Measurements from ENCODE around the gene SRSF1. TPM values are rescaled to one million over a fixed set of nuclear protein-coding genes. Genes with fewer than 3 reads are reported as not detected.

The SRSF1 gene
- total RNA-seq, 1 experiment from 2014 or later, result 325 TPM

GRCh38 chr17:58019521-58019920 lies 12.5 kb upstream of the SRSF1 start:
- Mint-ChIP-seq H3K27ac (ENCODE audit: unreplicated experiment) (no peak overlapping the region), H3K36me3 (ENCODE audit: insufficient read depth, unreplicated experiment) (peaks cover 8% of the 10 kb centered on the region), H3K4me3 (ENCODE audit: unreplicated experiment) (no peak overlapping the region), H3K27me3 (ENCODE audit: insufficient read depth, unreplicated experiment) (no peaks in the 10 kb centered on the region), H3K4me1 (ENCODE audit: low read depth, unreplicated experiment) (peaks cover 19% of the 10 kb centered on the region), H3K9me3 (ENCODE audit: unreplicated experiment) (no peaks in the 10 kb centered on the region)
- DNase-seq, result no peak
- ChIA-PET POLR2A (interaction anchor here (1.2 to 1.5 kb wide), 2 partner anchors 12 to 63 kb away, joined by 10 to 11 read pairs; partner anchors contain the start of genes DYNLL2 and SRSF1), CTCF (no interaction called here)
- no peak overlapping the region for H3K4me3 ChIP-seq (ENCODE audit: low read depth, low read length)
- peaks cover 27% of the 10 kb centered on the region for H3K4me1 ChIP-seq
- no peaks in the 10 kb centered on the region for H3K27me3 ChIP-seq (replicated peaks; ENCODE audit: control insufficient read depth, insufficient read depth, low read length)
- no TSS peak for BruUV-seq (replicated peaks)
- intact Hi-C loops (cut with micrococcal nuclease; ENCODE audit: unreplicated experiment), result no loop called here
- H3K36me3 ChIP-seq (ENCODE audit: control insufficient read depth, insufficient read depth, low read length), result no peaks in the 10 kb centered on the region
- no peak for TF ChIP-seq CTCF (IDR thresholded peaks at IDR 0.05; ENCODE audit: insufficient read depth in 1 of 2, low read depth in 1 of 2, low read length in 1 of 2, severe bottlenecking in 1 of 2, unreplicated experiment in 1 of 2)
- no peaks in the 10 kb centered on the region for H3K9me3 ChIP-seq

GRCh38 chr17:58019039-58019438 lies 12.0 kb upstream of the SRSF1 start:
- Mint-ChIP-seq H3K36me3 (ENCODE audit: insufficient read depth, unreplicated experiment) (peaks cover 8% of the 10 kb centered on the region), H3K4me3 (ENCODE audit: unreplicated experiment) (no peak overlapping the region), H3K9me3 (ENCODE audit: unreplicated experiment) (no peaks in the 10 kb centered on the region), H3K27me3 (ENCODE audit: insufficient read depth, unreplicated experiment) (no peaks in the 10 kb centered on the region), H3K4me1 (ENCODE audit: low read depth, unreplicated experiment) (peaks cover 19% of the 10 kb centered on the region), H3K27ac (ENCODE audit: unreplicated experiment) (no peak overlapping the region)
- no peak overlapping the region for H3K4me3 ChIP-seq (ENCODE audit: low read depth, low read length)
- POLR2A ChIA-PET, result interaction anchor here (1.2 to 1.5 kb wide), 2 partner anchors 12 to 64 kb away, joined by 10 to 11 read pairs; partner anchors contain the start of genes DYNLL2 and SRSF1
- DNase-seq, result no peak
- intact Hi-C loops (cut with micrococcal nuclease; ENCODE audit: unreplicated experiment), result no loop called here
- H3K27me3 ChIP-seq (replicated peaks; ENCODE audit: control insufficient read depth, insufficient read depth, low read length), result no peaks in the 10 kb centered on the region
- CTCF ChIA-PET, result no interaction called here
- no peaks in the 10 kb centered on the region for H3K9me3 ChIP-seq
- H3K36me3 ChIP-seq (ENCODE audit: control insufficient read depth, insufficient read depth, low read length), result no peaks in the 10 kb centered on the region
- no peak for TF ChIP-seq CTCF (IDR thresholded peaks at IDR 0.05; ENCODE audit: insufficient read depth in 1 of 2, low read depth in 1 of 2, low read length in 1 of 2, severe bottlenecking in 1 of 2, unreplicated experiment in 1 of 2)
- BruUV-seq (replicated peaks), result no TSS peak
- H3K4me1 ChIP-seq, result peaks cover 27% of the 10 kb centered on the region

- Histone ChIP-seq H3K36me3 (ENCODE audit: control insufficient read depth, insufficient read depth, low read length) (no peaks in the 10 kb centered on the region), H3K27me3 (replicated peaks; ENCODE audit: control insufficient read depth, insufficient read depth, low read length) (no peaks in the 10 kb centered on the region), H3K4me1 (peaks cover 9% of the 10 kb centered on the region), H3K4me3 (ENCODE audit: low read depth, low read length) (no peak overlapping the region), H3K9me3 (no peaks in the 10 kb centered on the region)
- POLR2A ChIA-PET, result no interaction called here
- BruUV-seq (replicated peaks), result no TSS peak
- Mint-ChIP-seq H3K4me1 (ENCODE audit: low read depth, unreplicated experiment) (peaks cover 12% of the 10 kb centered on the region), H3K9me3 (ENCODE audit: unreplicated experiment) (no peaks in the 10 kb centered on the region), H3K27me3 (ENCODE audit: insufficient read depth, unreplicated experiment) (no peaks in the 10 kb centered on the region), H3K36me3 (ENCODE audit: insufficient read depth, unreplicated experiment) (peaks cover 33% of the 10 kb centered on the region), H3K27ac (ENCODE audit: unreplicated experiment) (no peak overlapping the region), H3K4me3 (ENCODE audit: unreplicated experiment) (no peak overlapping the region)
- CTCF ChIA-PET, result interaction anchor here (1.0 kb wide), 1 partner anchor 72 kb away, joined by 3 read pairs; no protein-coding TSS in a partner anchor
- DNase-seq, result no peak
- no peak for TF ChIP-seq CTCF (IDR thresholded peaks at IDR 0.05; ENCODE audit: insufficient read depth in 1 of 2, low read depth in 1 of 2, low read length in 1 of 2, severe bottlenecking in 1 of 2, unreplicated experiment in 1 of 2)
- intact Hi-C loops (cut with micrococcal nuclease; ENCODE audit: unreplicated experiment), result no loop called here
These were observed 3.2 kb upstream of the SRSF1 start for GRCh38 chr17:58010067-58010799.
